Neutrophil (primary cell): ENCODE data around the gene TIAL1.

Experiments
- H3K27ac ChIP-seq: fragments of 200-600 bp; sonication (generic); 2 replicates; pipeline ENCODE4 v1.5.1; 2016; ENCODE audit warnings: mild to moderate bottlenecking, moderate library complexity
- H3K27me3 ChIP-seq: fragments of 200-600 bp; sonication (generic); 2 replicates; pipeline ENCODE4 v1.6.0; 2016; ENCODE audit warnings: mild to moderate bottlenecking
- H3K36me3 ChIP-seq: fragments of 200-600 bp; sonication (generic); 2 replicates; pipeline ENCODE4 v1.5.1; 2017
- H3K4me1 ChIP-seq, 2 experiments: fragments of 200-600 bp in 1 of 2; sonication (generic) in 1 of 2; 1 replicate in 1 of 2; 2 replicates in 1 of 2; pipeline versions ENCODE4 v1.5.1 to v1.6.1; 2013 to 2016; ENCODE audit warnings: low read depth in 1 of 2, low read length in 1 of 2, mild to moderate bottlenecking in 1 of 2, moderate library complexity in 1 of 2; ENCODE audit not compliant: control insufficient read depth in 1 of 2, insufficient read depth in 1 of 2
- H3K4me3 ChIP-seq, 2 experiments: fragments of 200-600 bp in 1 of 2; sonication (generic) in 1 of 2; 1 replicate in 1 of 2; 2 replicates in 1 of 2; pipeline ENCODE4 v1.5.1; 2013 to 2016; ENCODE audit warnings: low read depth in 1 of 2, low read length in 1 of 2, mild to moderate bottlenecking in 1 of 2, moderate library complexity in 1 of 2
- H3K9me3 ChIP-seq: fragments of 200-600 bp; sonication (generic); 2 replicates; pipeline ENCODE4 v1.5.1; 2016
- CTCF ChIP-seq: fragments of 200-600 bp; sonication (generic); IDR thresholded peaks from 2 replicates; pipeline ENCODE4 v1.5.1; 2016; ENCODE audit warnings: antibody characterized with exemption

TIAL1 gene

GRCh38 chr10:119642556-119643111 is 45.9 kb upstream of the TIAL1 start:
- TF ChIP-seq CTCF: no peak
- no peak overlapping the region for H3K27ac ChIP-seq
- H3K4me3 ChIP-seq: no peak overlapping the region
- H3K36me3 ChIP-seq: no peaks in the 10 kb centered on the region
- no peaks in the 10 kb centered on the region for H3K9me3 ChIP-seq
- no peaks in the 10 kb centered on the region for H3K4me1 ChIP-seq
- H3K27me3 ChIP-seq: no peaks in the 10 kb centered on the region

DNA sequence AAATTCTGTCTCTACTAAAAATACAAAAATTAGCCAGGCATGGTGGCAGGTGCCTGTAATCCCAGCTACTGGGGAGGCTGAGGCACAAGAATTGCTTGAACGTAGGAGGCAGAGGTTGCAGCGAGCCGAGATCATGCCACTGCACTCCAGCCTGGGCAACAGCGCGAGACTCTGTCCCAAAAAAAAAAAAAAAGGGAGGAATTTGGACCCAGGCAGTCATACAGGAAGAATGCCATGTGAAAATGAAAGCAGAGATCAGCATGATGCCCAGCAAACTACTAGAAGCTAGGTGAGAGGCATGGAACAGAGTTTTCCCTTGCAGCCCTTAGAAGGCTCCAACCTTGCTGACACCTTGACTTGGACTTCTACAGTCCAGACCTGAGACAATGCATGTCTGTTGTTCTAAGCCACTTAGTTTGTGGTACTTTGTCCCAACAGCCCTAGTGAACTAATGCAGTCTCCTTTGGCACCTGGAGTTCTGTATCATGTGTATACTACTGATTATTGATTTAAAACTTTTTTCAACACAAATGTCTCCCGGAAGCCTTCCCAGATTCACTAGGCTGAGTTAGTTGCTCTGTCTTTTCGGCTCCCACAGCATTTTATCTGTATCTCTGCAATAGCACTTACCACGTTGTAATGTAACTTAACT is 44.2 kb upstream of the TIAL1 start:
- no peak for TF ChIP-seq CTCF
- Histone ChIP-seq H3K9me3 (no peaks in the 10 kb centered on the region), H3K27me3 (no peaks in the 10 kb centered on the region), H3K36me3 (no peaks in the 10 kb centered on the region), H3K27ac (no peak overlapping the region), H3K4me3 (no peak overlapping the region), H3K4me1 (no peaks in the 10 kb centered on the region)

DNA sequence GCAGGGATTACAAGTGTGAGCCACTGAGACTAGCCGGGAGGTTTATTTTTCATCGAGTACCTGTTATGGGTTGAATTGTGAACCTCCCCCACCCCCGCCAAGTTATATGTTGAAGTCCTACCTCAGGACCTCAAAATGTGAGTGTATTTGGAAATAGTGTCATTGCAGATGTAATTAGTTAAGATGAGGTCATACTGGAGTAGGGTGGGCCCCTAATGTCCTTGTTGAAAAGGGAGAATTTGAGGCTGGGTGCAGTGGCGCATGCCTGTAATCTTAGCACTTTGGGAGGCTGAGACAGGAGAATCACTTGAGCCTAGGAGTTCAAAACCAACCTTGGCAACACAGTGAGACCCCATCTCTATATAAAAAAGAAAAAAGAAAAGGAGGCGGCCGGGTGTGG is 43.6 kb upstream of the TIAL1 start:
- no peaks in the 10 kb centered on the region for H3K27me3 ChIP-seq
- no peaks in the 10 kb centered on the region for H3K4me1 ChIP-seq
- no peak overlapping the region for H3K27ac ChIP-seq
- no peak overlapping the region for H3K4me3 ChIP-seq
- no peak for TF ChIP-seq CTCF
- H3K9me3 ChIP-seq: no peaks in the 10 kb centered on the region
- H3K36me3 ChIP-seq: no peaks in the 10 kb centered on the region

DNA sequence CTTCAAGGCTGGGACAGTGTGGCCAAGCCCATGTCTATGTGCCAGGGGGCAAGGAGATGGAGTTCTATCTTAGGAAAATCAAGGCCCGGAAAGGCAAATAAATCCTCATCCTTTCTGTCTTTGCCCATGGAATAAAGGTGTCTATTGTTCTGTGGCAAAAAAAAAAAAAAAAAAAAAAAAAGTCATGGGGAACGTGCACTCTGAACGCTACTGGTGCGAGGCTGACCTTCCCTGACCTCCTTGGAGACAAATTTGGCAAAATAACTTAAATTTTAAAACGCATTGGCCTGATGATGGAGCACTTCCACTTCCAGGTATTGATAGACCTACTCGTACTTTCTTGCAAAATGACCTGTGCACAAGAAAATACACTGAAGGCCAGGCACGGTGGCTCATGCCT is 42.2 kb upstream of the TIAL1 start:
- Histone ChIP-seq H3K9me3 (no peaks in the 10 kb centered on the region), H3K4me3 (no peak overlapping the region), H3K4me1 (no peaks in the 10 kb centered on the region), H3K27ac (no peak overlapping the region), H3K27me3 (no peaks in the 10 kb centered on the region), H3K36me3 (no peaks in the 10 kb centered on the region)
- TF ChIP-seq CTCF: no peak

GRCh38 chr10:119637631-119638030 is 40.9 kb upstream of the TIAL1 start:
- H3K27ac ChIP-seq: no peak overlapping the region
- no peaks in the 10 kb centered on the region for H3K27me3 ChIP-seq
- no peaks in the 10 kb centered on the region for H3K4me1 ChIP-seq
- TF ChIP-seq CTCF: no peak
- no peak overlapping the region for H3K4me3 ChIP-seq
- H3K9me3 ChIP-seq: no peaks in the 10 kb centered on the region
- no peaks in the 10 kb centered on the region for H3K36me3 ChIP-seq

- H3K27me3 ChIP-seq: no peaks in the 10 kb centered on the region
- no peak for TF ChIP-seq CTCF
- no peaks in the 10 kb centered on the region for H3K4me1 ChIP-seq
- H3K27ac ChIP-seq: no peak overlapping the region
- no peaks in the 10 kb centered on the region for H3K9me3 ChIP-seq
- H3K4me3 ChIP-seq: no peak overlapping the region
- H3K36me3 ChIP-seq: no peaks in the 10 kb centered on the region
These were observed 37.4 kb upstream of the TIAL1 start for GRCh38 chr10:119634219-119634544.
